ENCODE results near the gene HSD17B4.
"Not testable (repeated sequence)": the region's sequence is repeated elsewhere in the genome, so short reads cannot be mapped to it uniquely, and the experiment has no call there.

The HSD17B4 gene

GRCh38 chr5:119484884-119485283, 32.6 kb downstream of the HSD17B4 start:
- no peak for DNase-seq

DNA sequence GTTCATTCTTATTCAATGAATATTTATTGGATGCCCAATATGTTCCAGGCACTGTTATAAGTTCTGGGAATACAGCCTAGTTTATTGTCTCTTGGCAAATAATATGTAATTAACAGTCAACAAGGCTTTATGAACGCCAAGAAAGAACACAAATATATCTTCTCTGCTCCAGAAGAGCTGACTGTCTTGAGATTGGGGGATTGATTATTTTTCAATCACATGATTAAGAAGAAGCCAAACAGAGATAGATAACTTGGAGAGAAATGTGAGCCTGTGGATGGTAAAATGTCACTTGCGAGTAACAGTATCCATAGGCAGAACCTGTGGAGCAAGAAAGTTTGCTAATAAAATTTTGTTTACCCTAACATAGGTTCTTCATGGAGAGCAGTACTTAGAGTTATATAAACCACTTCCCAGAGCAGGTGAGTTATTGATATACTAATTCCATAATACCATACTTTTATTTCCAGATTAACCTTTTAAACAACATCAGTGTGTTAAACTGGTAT, 49.4 kb downstream of the HSD17B4 start:
- no peak for DNase-seq

GRCh38 chr5:119503939-119504338, 51.6 kb downstream of the HSD17B4 start:
- not testable (repeated sequence) for DNase-seq

DNA sequence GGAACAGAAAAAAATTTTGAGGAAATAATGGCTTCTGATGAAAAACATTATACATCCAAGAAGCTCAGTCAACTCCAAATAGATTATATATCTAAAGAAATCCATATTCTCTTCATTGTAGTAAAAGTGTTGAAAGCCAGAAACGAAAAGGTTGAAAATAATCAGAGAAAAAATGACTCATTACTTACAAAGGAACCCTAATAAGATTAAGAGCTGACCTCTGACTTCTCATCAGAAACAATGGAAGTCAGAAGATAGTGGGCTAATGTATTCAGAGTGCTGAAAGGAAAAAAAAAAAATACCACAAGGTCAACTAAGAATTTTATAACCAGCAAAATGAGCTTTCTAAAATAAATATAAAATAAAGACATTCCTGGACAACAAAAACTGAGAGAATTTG, 60.0 kb downstream of the HSD17B4 start:
- DNase-seq = no peak

GRCh38 chr5:119515192-119515591, 62.9 kb downstream of the HSD17B4 start:
- DNase-seq = no peak

GRCh38 chr5:119517115-119517514, 64.8 kb downstream of the HSD17B4 start:
- not testable (repeated sequence) for DNase-seq

GRCh38 chr5:119521232-119521631, 68.9 kb downstream of the HSD17B4 start:
- no peak for DNase-seq

GRCh38 chr5:119522841-119523240, 70.5 kb downstream of the HSD17B4 start:
- DNase-seq = no peak

DNA sequence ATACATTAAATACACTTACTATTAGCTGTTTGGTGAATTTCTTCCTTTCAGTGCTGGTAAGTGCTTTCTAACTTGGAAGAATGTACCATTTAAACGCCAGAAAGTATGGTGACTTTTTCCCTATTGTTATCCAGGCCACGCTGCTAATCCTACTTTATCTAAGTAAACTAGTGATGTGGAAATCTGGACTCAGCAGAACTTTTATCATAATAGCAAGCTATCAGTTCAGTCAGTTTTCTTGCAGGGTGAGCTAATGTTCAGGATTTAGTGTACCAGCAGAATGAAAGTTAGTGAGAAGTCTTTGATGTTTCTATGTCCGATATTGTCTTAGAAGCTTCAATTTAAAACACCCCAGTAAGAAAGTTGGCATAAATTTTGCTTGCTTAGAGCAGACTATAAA, 72.2 kb downstream of the HSD17B4 start:
- no peak for DNase-seq

- DNase-seq = no peak
These were observed 75.1 kb downstream of the HSD17B4 start for GRCh38 chr5:119527351-119527750.

DNA sequence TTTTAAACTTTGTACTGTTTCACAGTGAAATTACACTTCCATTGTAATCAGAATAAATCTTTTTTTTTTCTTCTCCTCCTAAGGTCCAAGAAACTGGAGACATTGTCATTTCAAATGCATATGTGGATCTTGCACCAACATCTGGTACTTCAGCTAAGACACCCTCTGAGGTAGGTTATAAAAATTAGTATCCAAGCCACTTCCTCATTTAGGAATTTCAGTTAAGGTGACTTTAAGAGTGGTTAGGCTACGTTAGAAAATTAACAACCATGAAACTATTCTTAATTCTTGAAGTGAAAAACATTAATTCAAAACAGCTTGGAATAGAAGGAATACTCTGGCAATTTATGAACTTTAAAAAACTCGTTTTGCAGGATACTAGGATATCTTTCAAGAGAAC, 77.5 kb downstream of the HSD17B4 start:
- DNase-seq = no peak

DNA sequence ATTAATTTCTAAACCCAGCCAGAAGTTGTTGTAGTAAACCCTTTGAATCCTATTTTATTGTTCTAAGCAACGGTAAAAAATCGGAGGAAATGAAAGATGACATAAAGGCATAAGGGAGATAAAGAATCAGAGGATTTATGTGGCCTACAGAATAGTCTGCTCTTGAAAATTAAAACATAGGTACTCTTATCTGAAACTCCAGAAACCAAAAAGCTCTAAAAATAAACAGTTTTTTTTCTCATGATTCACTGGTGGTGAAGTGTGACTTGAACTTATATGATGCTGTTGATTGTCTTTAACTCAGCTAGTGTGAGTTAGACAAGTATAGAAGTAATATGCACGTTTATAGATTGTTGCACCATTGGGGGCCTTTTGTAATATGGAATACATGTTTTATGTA, 80.3 kb downstream of the HSD17B4 start:
- DNase-seq = no peak

DNA sequence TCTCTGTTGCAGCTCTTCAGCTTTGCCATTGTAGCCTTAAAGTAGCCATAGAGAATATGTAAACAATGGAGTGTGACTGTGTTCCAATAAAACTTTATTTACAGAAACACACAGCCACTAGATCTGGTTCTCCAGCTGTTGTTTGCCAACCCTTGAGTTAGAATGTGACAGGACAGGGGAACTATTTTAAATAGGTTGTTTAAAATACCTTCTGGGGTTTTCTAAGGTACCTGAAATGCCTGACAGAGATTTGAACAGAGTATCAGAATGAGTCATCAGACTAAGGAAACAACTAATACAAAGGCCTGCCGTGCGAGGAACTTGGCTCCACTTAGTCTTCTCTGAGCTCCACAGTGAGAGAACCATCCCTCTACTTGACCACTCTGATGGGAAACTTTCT, 85.4 kb downstream of the HSD17B4 start:
- DNase-seq = no peak

GRCh38 chr5:119541716-119542115, 89.4 kb downstream of the HSD17B4 start:
- DNase-seq = no peak

- DNase-seq = no peak
These were observed 99.5 kb downstream of the HSD17B4 start for GRCh38 chr5:119551819-119552218.

DNA sequence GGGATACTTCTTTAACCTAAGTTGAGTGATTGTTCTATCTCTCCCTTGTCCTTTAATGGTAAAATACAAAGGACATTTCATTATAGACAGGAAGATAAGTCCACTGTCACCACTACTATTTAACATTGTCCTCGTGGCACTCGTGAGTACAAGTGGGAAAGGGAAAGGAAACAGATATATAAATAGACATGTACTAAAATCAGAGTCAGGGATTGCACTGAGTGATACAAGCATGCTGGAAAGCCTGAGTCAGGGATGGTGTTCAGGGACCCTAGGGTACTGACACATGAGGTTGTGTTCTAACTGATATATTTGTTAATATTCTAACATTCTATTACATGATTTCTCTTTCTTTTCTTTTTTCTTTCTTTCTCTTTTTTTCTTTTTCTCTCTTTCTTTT, 102.3 kb downstream of the HSD17B4 start:
- no peak for DNase-seq

DNA sequence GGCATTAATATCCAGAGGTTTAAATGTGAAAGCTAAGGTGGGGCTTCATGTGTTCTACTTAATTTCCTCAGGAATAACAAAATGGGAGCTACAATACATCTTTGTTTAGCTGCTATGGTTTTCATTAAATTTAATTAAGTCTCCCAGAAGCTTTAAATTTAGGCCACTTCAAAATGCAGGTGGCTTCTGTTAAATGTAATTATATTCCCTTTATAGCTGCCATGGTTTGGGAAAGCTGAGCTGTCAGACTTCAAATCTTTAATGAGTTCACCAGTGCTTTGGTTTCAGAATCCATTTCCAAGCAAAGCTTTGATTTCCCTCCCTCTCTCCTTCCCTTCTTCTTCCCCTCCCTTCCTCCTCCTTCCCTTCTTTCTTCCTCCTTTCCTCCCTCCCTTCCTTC, 118.6 kb downstream of the HSD17B4 start:
- no peak for DNase-seq

- DNase-seq = no peak
These were observed 126.6 kb downstream of the HSD17B4 start for GRCh38 chr5:119578937-119579336.

DNA sequence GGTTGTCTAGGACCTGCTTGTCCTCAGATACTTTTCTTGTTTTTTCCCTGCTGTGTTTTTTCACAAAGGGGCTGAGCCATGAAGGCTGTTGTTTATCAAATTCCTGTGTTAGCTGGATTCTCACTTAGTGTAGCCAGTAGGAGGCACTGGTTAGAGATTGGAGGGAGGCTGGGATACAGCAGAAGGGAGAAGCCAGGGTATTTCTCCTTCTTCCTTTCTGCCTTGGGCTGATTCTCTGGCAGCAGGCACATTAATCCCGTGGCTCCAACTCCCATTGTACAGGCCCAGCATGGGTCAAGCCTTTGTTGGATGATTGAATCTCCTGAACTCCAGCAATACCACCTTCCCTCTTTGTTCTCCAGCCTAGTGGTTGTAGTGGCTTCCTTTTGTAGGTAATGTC, 130.7 kb downstream of the HSD17B4 start:
- DNase-seq = no peak

- DNase-seq = no peak
These were observed 131.4 kb downstream of the HSD17B4 start for GRCh38 chr5:119583684-119584083.

Data from stimulated activated CD4-positive, alpha-beta T cell treated with anti-CD3 and anti-CD28 coated beads, Interleukin-4, amount 100 ng/mL, for 4 hours (primary cell).